Adrenal gland (tissue), 5 donors: ENCODE measurements around the gene PER1.

Experiments
- POLR2A ChIP-seq, 2 donors: fragments of 450-650 bp; IDR thresholded peaks; one replicate each; pipeline ENCODE4 v1.6.1; 2017; ENCODE audit warnings: antibody characterized with exemption in 2 of 2, mild to moderate bottlenecking in 2 of 2, moderate library complexity in 1 of 2
- TF ChIP-seq, protein P1 (sequence below), 6 experiments: fragments of 450-650 bp in 4 of 6; fragments of 200-600 bp in 2 of 6; sonication (generic) in 1 of 6; IDR thresholded peaks; 1 replicate in 5 of 6; 2 replicates in 1 of 6; pipeline versions ENCODE4 v1.5.1 to v1.8.0; 2016 to 2021; ENCODE audit warnings: antibody characterized with exemption in 6 of 6, mild to moderate bottlenecking in 2 of 6, moderate library complexity in 1 of 6
- donor health status: DM: no; HTN: no; CAD: no.

DNA sequence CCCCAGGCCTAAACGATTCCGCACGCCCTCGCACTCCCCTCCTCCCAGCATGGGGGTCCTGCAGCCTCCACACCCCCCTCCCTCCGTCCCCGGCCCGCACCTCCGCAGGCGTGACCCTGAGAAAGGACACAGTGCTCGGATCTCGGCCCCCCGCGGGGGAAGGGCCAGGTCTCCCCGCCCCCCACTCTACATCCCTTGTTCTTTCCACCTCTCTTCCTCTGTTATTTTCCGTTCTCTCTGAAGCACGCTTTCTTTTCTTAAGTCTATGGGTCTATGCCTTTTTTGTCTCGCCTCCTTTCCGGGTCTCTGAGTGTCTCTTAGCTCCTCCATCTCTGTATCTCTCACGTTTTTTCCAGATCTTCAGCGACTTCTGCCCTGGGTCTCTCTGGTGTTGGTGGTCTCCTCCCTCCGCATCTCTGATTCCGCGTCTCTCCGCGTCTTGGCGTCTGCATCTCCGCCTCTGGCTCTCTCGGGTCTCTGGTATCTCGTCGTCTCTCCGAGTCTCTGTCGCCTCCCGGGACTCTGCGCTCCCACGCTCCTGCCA is 26.2 kb downstream of the PER1 start:
- TF ChIP-seq POLR2A (IDR thresholded peaks at IDR 0.05) = no peak
- TF ChIP-seq, protein P1, sequence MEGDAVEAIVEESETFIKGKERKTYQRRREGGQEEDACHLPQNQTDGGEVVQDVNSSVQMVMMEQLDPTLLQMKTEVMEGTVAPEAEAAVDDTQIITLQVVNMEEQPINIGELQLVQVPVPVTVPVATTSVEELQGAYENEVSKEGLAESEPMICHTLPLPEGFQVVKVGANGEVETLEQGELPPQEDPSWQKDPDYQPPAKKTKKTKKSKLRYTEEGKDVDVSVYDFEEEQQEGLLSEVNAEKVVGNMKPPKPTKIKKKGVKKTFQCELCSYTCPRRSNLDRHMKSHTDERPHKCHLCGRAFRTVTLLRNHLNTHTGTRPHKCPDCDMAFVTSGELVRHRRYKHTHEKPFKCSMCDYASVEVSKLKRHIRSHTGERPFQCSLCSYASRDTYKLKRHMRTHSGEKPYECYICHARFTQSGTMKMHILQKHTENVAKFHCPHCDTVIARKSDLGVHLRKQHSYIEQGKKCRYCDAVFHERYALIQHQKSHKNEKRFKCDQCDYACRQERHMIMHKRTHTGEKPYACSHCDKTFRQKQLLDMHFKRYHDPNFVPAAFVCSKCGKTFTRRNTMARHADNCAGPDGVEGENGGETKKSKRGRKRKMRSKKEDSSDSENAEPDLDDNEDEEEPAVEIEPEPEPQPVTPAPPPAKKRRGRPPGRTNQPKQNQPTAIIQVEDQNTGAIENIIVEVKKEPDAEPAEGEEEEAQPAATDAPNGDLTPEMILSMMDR (IDR thresholded peaks at IDR 0.05) = no peak
